Body of pancreas (tissue), 4 donors: Measurements from ENCODE around the gene VANGL1. TPM values are rescaled to one million over a fixed set of nuclear protein-coding genes. Genes with fewer than 3 reads are reported as not detected.

Experiments used
- ATAC-seq: fragments of 150-250 bp; one replicate; pipeline ENCODE4 v1.9.1; 2016
- DNase-seq, 4 donors: peaks; one replicate each; pipeline ENCODE4 v3.0.0-alpha.2; 2019
- H3K27ac ChIP-seq, 4 donors: fragments of 200-600 bp; sonication (generic); 1 replicate in 3 of 4; 2 replicates in 1 of 4; pipeline versions ENCODE4 v1.5.1 to v1.6.1; 2016 to 2019; ENCODE audit warnings: mild to moderate bottlenecking in 1 of 4, mixed read lengths in 1 of 4, moderate library complexity in 1 of 4
- H3K27me3 ChIP-seq, 2 donors: fragments of 200-600 bp; sonication (generic); one replicate each; pipeline ENCODE4 v1.6.0; 2016; ENCODE audit warnings: mild to moderate bottlenecking in 1 of 2
- H3K36me3 ChIP-seq, 2 donors: fragments of 200-600 bp; sonication (generic); replicated peaks in 1 of 2; 2 replicates each; pipeline ENCODE4 v1.5.1; 2016; ENCODE audit warnings: low read depth in 2 of 2; ENCODE audit not compliant: insufficient read depth in 1 of 2
- H3K4me1 ChIP-seq: fragments of 200-600 bp; sonication (generic); one replicate; pipeline ENCODE4 v1.6.0; 2016
- H3K4me3 ChIP-seq, 2 donors: fragments of 200-600 bp; sonication (generic); 1 replicate in 1 of 2; 2 replicates in 1 of 2; pipeline ENCODE4 v1.5.1; 2016 to 2019
- H3K9me3 ChIP-seq, 3 donors: fragments of 200-600 bp; sonication (generic); 1 replicate in 2 of 3; 2 replicates in 1 of 3; pipeline ENCODE4 v1.5.1; 2016
- CTCF ChIP-seq, 7 experiments: fragments of 450-650 bp in 4 of 7; fragments of 200-600 bp in 3 of 7; sonication (generic) in 3 of 7; IDR thresholded peaks; one replicate each; pipeline ENCODE4 v1.5.1; 2016 to 2019; ENCODE audit warnings: antibody characterized with exemption in 7 of 7
- POLR2A ChIP-seq, 3 donors: fragments of 450-650 bp; IDR thresholded peaks; one replicate each; pipeline ENCODE4 v1.6.1; 2016; ENCODE audit warnings: antibody characterized with exemption in 3 of 3, mild to moderate bottlenecking in 2 of 3
- WGBS, 2 donors: methylation state at CpG; one replicate each; pipeline ENCODE4 v1.1.5; 2017; 5-methylcytosine and 5-hydroxymethylcytosine counted together
- intact Hi-C: fragments of 100-400 bp; cut with DNase I; formaldehyde crosslinking; loops from one replicate; pipeline ENCODE4 v1.15.1; 2023
- total RNA-seq, 2 donors: library from RNA; depleted of rRNA; stranded (reverse); fragments of >200 nt; gene quantifications; one replicate each; pipeline ENCODE4 v1.1.0, GENCODE V29; 2016

Gene VANGL1
- total RNA-seq, 2 donors from 2014 or later = 2.6 to 3.9 TPM

DNA sequence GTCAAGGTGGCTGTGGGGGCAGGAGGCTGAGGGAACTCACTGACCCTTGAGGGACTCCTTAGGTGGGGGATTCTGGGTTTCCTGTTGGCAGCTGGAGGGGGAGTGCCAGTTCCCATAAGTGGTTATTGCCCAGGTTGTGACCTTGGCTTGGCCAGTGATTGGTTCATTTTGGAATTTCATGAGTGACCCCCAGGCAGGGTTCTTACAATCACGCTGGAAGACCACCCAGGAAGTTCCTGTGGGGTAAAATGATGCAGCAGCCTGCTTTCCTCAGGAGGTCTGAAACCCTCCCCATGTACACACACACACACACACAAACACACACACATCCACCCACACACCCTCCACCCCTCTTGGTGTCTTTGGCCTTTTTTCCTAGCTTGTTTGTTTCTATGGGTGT lies 16.9 kb downstream of the VANGL1 start:
- WGBS, 2 donors = 50 to 62% methylated on average over 1 of the region's 1 CpG
- no peaks in the 10 kb centered on the region for H3K36me3 ChIP-seq
- TF ChIP-seq CTCF (IDR thresholded peaks at IDR 0.05) = no peak
- no peak for TF ChIP-seq POLR2A (IDR thresholded peaks at IDR 0.05)
- intact Hi-C loops = no loop called here
- no peaks in the 10 kb centered on the region for H3K9me3 ChIP-seq
- no peaks in the 10 kb centered on the region for H3K27me3 ChIP-seq
- H3K4me3 ChIP-seq = no peak overlapping the region
- DNase-seq (no peak), ATAC-seq (no peak)
- no peak overlapping the region for H3K27ac ChIP-seq
- peaks cover 18% of the 10 kb centered on the region for H3K4me1 ChIP-seq

- ATAC-seq = no peak
- TF ChIP-seq POLR2A (IDR thresholded peaks at IDR 0.05) (no peak), CTCF (IDR thresholded peaks at IDR 0.05) (no peak)
- no peak for DNase-seq
- no peaks in the 10 kb centered on the region for H3K36me3 ChIP-seq
- no peak overlapping the region for H3K4me3 ChIP-seq
- H3K27ac ChIP-seq = no peak overlapping the region
- peaks cover 17% of the 10 kb centered on the region for H3K4me1 ChIP-seq
- no peaks in the 10 kb centered on the region for H3K27me3 ChIP-seq
- WGBS, 2 donors = 97 to 98% methylated on average over 5 of the region's 5 CpGs
- intact Hi-C loops = no loop called here
- H3K9me3 ChIP-seq = no peaks in the 10 kb centered on the region
These were observed 18.4 kb downstream of the VANGL1 start for GRCh38 chr1:115660151-115660550.

GRCh38 chr1:115661157-115661556 lies 19.4 kb downstream of the VANGL1 start:
- Histone ChIP-seq H3K4me3 (no peak overlapping the region), H3K4me1 (peaks cover 17% of the 10 kb centered on the region), H3K36me3 (no peaks in the 10 kb centered on the region), H3K27me3 (no peaks in the 10 kb centered on the region), H3K9me3 (no peaks in the 10 kb centered on the region), H3K27ac (no peak overlapping the region)
- intact Hi-C loops = no loop called here
- DNase-seq (no peak), ATAC-seq (no peak)
- TF ChIP-seq CTCF (IDR thresholded peaks at IDR 0.05) = no peak
- 93 to 100% methylated on average over 1 of the region's 1 CpG for WGBS, 2 donors

- TF ChIP-seq CTCF (IDR thresholded peaks at IDR 0.05) (no peak), POLR2A (IDR thresholded peaks at IDR 0.05) (no peak)
- intact Hi-C loops = no loop called here
- DNase-seq = peak; percentile 45 to 74 (median 68)
- Histone ChIP-seq H3K4me1 (peaks cover 30% of the 10 kb centered on the region), H3K27me3 (no peaks in the 10 kb centered on the region), H3K9me3 (no peaks in the 10 kb centered on the region), H3K4me3 (no peak overlapping the region), H3K27ac (peak overlapping the region; percentile 20 to 46 (median 22)), H3K36me3 (no peaks in the 10 kb centered on the region)
- WGBS, 2 donors = 32 to 35% methylated on average over 4 to 7 of the region's 7 CpGs
- peak; percentile 60 for ATAC-seq
These were observed 23.7 kb downstream of the VANGL1 start for GRCh38 chr1:115665319-115666096.

DNA sequence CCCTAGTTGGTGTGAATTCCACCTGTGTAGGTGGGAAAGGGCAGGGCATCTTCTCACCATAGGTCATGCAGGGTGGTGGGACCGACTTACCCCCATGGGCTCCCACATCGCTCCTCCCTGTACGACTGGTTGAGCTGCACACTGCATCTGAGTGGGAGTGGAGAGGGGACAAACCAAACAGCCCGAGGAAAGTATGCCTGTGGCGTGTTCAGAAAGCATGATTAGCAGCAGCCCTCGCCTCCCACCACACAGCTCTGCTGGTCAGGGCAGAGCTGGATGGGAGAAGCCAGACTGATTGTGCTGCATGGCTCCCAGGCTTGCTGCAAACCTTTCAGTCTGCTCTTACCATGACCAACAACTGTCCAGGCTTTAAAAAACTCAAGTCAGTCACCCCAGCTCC lies 24.4 kb downstream of the VANGL1 start:
- ATAC-seq = peak; percentile 8
- TF ChIP-seq POLR2A (IDR thresholded peaks at IDR 0.05) (no peak), CTCF (IDR thresholded peaks at IDR 0.05) (no peak)
- DNase-seq = no peak
- no peaks in the 10 kb centered on the region for H3K27me3 ChIP-seq
- no peaks in the 10 kb centered on the region for H3K36me3 ChIP-seq
- H3K4me1 ChIP-seq = peaks cover 37% of the 10 kb centered on the region
- intact Hi-C loops = no loop called here
- no peak overlapping the region for H3K4me3 ChIP-seq
- 89 to 91% methylated on average over 4 to 6 of the region's 6 CpGs for WGBS, 2 donors
- H3K27ac ChIP-seq = no peak overlapping the region
- no peaks in the 10 kb centered on the region for H3K9me3 ChIP-seq
